ENCODE measurements around the gene C20orf204. TPM values are rescaled to one million over a fixed set of nuclear protein-coding genes. Genes with fewer than 3 reads are reported as not detected.

The C20orf204 gene
- total and polyA plus RNA-seq, 2 of the 4 experiments (the other 2 are of a cell fraction) = 0.09 to 0.18 TPM

- TF ChIP-seq SMC3 (IDR thresholded peaks at IDR 0.05; ENCODE audit: low read depth, low read length) (no peak), RAD21 (IDR thresholded peaks at IDR 0.05; ENCODE audit: low read length) (no peak), MXI1 (IDR thresholded peaks at IDR 0.05; ENCODE audit: borderline replicate concordance, low read depth, low read length) (no peak), POLR2A (IDR thresholded peaks at IDR 0.05; ENCODE audit: low read depth, low read length) (no peak), RFX5 (IDR thresholded peaks at IDR 0.05; ENCODE audit: low read depth, low read length) (no peak)
These were observed 1.9 kb upstream of the C20orf204 start (continued) for GRCh38 chr20:64033981-64034493.

GRCh38 chr20:64035066-64035932, 683 bp upstream of the C20orf204 start:
- Histone ChIP-seq H3K4me3 (ENCODE audit: insufficient read depth, low read depth, low read length) (no peak overlapping the region), H4K5ac (ENCODE audit: low read depth, low read length) (no peak overlapping the region), H3K4ac (ENCODE audit: low read depth, low read length) (no peak overlapping the region), H2BK20ac (ENCODE audit: low read depth, low read length) (no peak overlapping the region), H3K27me3 (ENCODE audit: control insufficient read depth, insufficient read depth, low read length) (peaks cover 22% of the 10 kb centered on the region), H3K79me1 (ENCODE audit: low read depth in 1 of 2, low read length in 2 of 2) (no peaks in the 10 kb centered on the region), H3K56ac (ENCODE audit: extremely low read depth, insufficient read depth, low read length) (no peak overlapping the region), H4K91ac (ENCODE audit: insufficient read depth, low read depth, low read length) (no peak overlapping the region), H3K4me1 (ENCODE audit: control insufficient read depth, insufficient read depth, low read length) (peaks cover 4% of the 10 kb centered on the region; the same call in 1 of the 2 replicates), H2AK5ac (ENCODE audit: low read depth, low read length) (no peak overlapping the region), H2BK120ac (ENCODE audit: low read depth, low read length) (no peak overlapping the region), H3K27ac (ENCODE audit: insufficient read depth, low read length) (no peak overlapping the region), H3K36me3 (ENCODE audit: control insufficient read depth, insufficient read depth, low read length) (peaks cover 24% of the 10 kb centered on the region), H2AK9ac (replicated peaks; ENCODE audit: low read depth, low read length, poor library complexity) (no peak overlapping the region), H2BK15ac (ENCODE audit: low read depth, low read length) (no peak overlapping the region), H3K23ac (ENCODE audit: low read depth, low read length) (no peak overlapping the region), H3K4me2 (ENCODE audit: low read depth, low read length) (no peak overlapping the region), H2AFZ (replicated peaks; ENCODE audit: low read length, poor library complexity) (no peak overlapping the region), H4K20me1 (ENCODE audit: insufficient read depth, low read length) (peaks cover 5% of the 10 kb centered on the region; the same call in 1 of the 2 replicates), H3K18ac (ENCODE audit: low read depth, low read length) (no peak overlapping the region), H4K8ac (ENCODE audit: low read depth in 2 of 2, low read length in 2 of 2) (no peak overlapping the region), H3K9me1 (ENCODE audit: insufficient read depth, low read length) (no peaks in the 10 kb centered on the region), H2BK5ac (ENCODE audit: low read depth, low read length, poor library complexity, severe bottlenecking) (no peak overlapping the region), H3K14ac (replicated peaks; ENCODE audit: low read depth, low read length) (no peak overlapping the region), H3K9me3 (ENCODE audit: control insufficient read depth, insufficient read depth, low read length) (no peaks in the 10 kb centered on the region), H3K9ac (ENCODE audit: low read depth, low read length) (no peak overlapping the region)
- 97% methylated on average over 8 of the region's 17 CpGs; no CpG with 5 or more reads in 1 of the 2 experiments for WGBS, 2 experiments (ENCODE audit: extremely low coverage in 2 of 2, insufficient read length in 1 of 2)
- in situ Hi-C loops (cut with MboI; ENCODE audit: low sequenced_read_pairs) = no loop called here
- dilution Hi-C loops (cut with HindIII; ENCODE audit: low sequenced_read_pairs, unreplicated experiment) = no loop called here
- intact Hi-C loops (cut with micrococcal nuclease) = no loop called here
- ChIA-PET POLR2A (ENCODE audit: unreplicated experiment) (no interaction called here), CTCF (no interaction called here)
- DNase-seq = no peak
- BruUV-seq (replicated peaks) = no TSS peak
- no peak for ATAC-seq (ENCODE audit: low read depth)
- TF ChIP-seq RFX5 (IDR thresholded peaks at IDR 0.05; ENCODE audit: low read depth, low read length) = no peak
- TF ChIP-seq USF2 (IDR thresholded peaks at IDR 0.05; ENCODE audit: low read depth, low read length) = no peak
- TF ChIP-seq CTCF (conservative IDR thresholded peaks at IDR 0.05; ENCODE audit: low read depth, low read length) = no peak
- TF ChIP-seq POLR2A (IDR thresholded peaks at IDR 0.05; ENCODE audit: low read depth, low read length) = no peak
- TF ChIP-seq RCOR1 (IDR thresholded peaks at IDR 0.05; ENCODE audit: insufficient replicate concordance, low read length) = no peak
- TF ChIP-seq CEBPB (IDR thresholded peaks at IDR 0.05; ENCODE audit: low read depth, low read length) = no peak
- TF ChIP-seq MAZ (IDR thresholded peaks at IDR 0.05; ENCODE audit: borderline replicate concordance, low read depth, low read length) = no peak
- TF ChIP-seq ELK1 (IDR thresholded peaks at IDR 0.05; ENCODE audit: borderline replicate concordance, low read depth, low read length) = no peak
- TF ChIP-seq SMC3 (IDR thresholded peaks at IDR 0.05; ENCODE audit: low read depth, low read length) = no peak

Measured in IMR-90 (cell line).